ENCODE results near the gene SLIT1.

SLIT1 gene

DNA sequence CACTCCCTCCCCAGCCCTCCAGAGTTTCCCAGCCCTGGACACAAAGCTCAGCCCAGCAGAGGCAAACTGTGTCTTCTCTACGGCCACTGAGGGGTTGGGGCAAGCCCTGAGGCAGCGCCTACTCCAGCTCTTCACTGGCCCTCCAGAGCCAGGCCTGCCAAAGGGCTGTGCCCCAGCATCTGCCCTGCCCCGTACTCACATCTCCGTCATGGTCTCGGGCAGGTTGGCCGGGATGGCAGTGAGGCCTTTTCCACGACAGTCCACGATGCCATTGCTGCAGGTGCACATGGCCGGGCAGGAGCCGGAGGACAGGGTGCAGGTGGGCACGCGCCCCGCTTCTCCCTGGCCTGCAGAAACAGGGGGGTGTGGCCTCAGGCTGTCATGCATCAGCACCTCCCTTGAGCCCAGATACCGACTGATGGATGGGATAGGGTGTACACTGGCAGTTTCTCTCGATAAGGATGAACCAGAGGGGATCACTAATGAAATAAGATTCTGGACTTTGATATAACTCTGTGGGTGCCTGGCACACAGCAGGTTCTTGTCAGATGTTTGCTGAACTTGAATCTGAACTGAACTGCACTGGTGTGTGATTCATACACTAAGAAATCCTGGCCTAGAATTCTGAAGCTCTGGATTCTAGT lies 125.2 kb downstream of the SLIT1 start:
- DNase-seq = no peak

GRCh38 chr10:97059872-97060205 lies 125.9 kb downstream of the SLIT1 start:
- no peak for DNase-seq

DNA sequence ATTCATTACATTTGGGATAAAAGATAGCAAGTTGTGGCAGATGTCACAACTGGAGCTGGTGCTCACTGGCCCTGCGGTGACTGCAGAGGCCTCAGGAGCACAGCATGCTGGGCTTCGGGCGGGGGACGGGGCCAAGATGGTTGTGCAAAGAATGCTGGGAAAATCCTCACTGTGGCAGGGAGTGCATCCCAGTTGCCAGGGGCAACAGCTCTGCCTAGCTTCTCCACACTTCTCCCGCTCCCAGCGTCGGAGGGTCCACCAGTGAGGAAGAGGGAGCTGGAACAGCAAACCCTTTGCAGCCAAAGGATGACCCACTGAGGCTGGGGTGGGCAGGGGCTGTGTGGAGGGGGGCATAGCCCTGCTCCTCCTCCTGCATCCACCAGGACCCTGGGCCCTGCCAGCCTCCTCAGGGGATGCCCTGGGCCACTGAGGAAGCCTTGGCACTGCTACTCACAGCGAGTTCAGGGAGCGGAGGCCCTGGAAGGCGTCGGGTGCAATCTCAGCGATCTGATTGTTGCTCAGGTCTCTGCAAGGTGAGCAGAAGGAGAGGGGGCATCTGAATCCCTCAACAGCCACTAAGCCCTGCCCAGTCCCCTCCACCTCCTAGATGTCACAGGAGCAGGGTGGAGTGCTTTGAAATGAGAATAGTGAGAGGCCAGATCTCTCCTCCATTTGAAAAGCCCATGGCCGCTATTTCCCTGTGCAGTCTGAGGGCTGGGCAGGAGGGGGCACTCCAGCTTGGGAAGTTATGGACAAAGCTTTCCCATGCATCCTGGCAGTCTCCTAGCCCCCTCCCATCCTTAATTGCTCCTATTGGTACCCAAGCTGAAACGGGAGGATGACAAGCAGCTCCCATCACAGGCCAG lies 126.5 kb downstream of the SLIT1 start:
- DNase-seq = no peak

GRCh38 chr10:97058521-97058920 lies 127.2 kb downstream of the SLIT1 start:
- DNase-seq = no peak

DNA sequence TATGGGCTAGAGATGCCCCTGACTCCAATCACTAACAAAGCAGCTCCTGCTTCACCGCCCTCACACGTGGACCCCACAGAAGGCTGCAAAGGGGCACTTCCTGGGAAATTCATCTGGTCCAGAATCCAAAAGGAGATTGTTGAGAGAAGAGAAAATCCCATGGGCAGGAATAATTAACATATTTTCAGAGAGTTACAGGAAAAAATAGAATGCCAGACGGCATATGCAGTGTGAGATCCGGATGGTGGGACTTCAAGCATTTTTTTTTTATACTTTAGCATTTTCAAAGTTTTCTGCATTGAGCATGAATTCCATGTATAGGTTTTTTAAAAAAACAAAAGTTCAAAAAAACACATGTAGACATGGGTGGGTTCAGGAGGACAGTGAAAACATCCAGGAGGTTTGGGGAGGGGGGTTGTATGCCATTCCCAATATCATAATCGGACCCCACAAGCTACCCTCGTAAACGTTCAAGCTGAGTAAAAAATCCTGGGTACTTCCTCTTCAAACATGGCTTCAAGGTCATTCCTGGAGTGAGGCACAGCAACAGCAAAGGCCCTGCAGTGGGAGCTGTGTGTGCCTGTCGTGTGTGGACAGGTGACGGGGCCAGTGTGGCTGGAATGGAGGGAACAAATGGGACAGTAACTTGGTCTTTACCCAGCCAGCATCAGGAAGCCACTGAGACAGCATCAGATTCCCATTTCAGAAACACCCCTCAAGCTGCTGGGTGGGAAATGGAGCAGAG lies 128.1 kb downstream of the SLIT1 start:
- no peak for DNase-seq

GRCh38 chr10:97056003-97056630 lies 129.6 kb downstream of the SLIT1 start:
- no peak for DNase-seq

DNA sequence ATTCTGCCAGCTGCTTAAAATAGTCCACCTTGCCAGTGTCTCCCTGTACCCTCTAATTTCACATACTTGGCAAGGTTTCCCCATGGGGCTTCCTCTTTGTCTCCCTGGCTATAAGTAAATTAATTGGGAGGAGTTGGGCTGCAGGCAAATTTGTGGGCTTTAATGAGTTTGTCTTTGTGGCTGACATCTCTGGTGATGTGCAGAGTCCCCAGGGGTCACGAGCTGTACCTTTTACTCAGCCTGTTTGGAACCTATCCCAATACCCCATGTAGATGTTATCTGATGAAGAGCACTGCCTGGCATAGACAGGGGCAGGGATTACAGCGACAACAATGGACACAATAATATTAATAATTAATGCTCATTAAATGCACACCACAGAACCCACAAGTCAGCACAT lies 132.5 kb downstream of the SLIT1 start:
- DNase-seq = peak; percentile 90 to 91

DNA sequence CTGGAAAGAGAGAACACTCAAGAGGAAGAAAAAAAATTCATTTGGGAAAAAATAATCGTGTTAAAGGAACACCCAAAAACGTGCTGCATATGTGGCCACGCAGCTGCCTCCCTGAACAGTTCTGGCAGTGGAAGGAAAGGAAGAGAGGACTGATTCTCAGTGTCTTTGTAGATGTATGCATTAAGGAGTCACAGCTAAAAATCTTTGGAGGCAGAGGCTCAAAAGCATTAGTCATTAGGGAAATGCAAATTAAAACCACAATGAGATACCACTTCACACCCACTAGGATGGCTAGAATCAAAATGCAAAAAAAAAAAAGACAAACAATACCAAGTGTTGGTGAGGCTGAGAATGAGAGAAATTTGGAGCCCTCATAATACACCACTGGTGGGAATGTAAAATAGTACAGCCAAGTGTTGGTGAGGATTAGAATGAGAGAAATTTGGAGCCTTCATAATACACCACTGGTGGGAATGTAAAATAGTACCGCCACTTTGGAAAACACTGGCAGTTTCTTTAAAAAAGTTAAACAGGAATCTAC lies 134.7 kb downstream of the SLIT1 start:
- DNase-seq = no peak

DNA sequence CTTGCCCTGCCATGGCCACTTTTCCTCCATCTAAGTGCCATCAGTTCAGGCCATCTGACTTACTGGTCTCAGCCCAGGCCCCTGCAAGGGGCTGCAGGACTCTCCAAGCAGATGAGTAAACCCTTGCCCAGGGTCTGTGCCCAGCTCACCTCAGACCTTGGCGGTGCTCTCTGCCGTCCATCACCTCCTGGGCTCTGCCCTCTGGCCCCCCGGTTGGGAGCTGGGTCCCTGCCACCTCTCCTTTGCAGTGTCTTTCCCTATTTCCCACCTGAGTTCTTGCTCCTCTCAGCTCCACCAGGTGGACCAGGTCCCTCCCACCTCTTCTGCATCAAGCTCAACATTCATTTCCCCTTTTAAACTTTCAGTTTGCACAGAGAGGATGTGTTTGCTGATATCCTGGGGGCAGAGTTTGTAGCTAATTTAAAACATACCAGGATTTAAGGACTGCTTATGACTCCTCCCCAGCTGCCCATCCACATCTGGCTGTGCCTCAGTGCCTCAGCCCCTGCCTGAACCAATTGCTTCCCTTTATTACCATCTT lies 135.5 kb downstream of the SLIT1 start:
- no peak for DNase-seq

- no peak for DNase-seq
Observed at GRCh38 chr10:97049670-97050069, 136.1 kb downstream of the SLIT1 start.

DNA sequence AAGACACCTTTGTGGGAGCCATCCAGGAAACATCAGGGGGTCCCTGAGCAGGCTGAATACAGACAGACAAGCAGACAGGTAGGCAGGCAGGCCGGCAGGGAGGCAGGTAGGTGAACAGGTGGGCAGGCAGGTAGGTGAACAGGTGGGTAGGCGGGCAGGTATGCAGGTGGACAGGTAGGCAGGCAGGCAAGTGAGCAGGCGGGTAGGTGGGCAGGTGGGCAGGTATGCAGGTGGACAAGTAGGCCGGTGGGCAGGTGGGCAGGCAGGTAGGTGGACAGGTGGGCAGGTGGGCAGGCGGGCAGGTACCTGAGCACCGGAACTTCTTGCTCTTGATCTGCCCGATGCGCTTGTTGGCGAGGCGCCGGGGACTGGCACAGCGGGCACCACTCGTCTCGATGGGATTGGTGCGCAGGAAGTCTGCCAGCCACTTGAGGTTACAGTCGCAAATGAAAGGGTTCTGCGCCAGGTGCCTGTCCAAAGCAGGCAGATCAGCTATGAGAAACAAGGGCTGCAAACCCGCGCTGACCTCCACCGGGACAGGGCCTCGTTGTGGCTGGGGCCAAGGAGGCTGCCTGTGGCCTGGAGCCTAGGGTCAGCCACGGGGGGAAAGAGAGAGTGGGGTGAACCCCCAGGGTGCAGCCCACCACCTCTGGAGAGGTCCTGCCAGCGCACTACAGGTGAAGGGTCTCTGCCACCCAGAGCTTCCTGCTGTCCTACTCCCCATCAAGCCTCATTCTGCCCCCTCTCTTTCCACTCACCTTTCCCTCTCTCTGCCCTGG lies 136.9 kb downstream of the SLIT1 start:
- DNase-seq = no peak

DNA sequence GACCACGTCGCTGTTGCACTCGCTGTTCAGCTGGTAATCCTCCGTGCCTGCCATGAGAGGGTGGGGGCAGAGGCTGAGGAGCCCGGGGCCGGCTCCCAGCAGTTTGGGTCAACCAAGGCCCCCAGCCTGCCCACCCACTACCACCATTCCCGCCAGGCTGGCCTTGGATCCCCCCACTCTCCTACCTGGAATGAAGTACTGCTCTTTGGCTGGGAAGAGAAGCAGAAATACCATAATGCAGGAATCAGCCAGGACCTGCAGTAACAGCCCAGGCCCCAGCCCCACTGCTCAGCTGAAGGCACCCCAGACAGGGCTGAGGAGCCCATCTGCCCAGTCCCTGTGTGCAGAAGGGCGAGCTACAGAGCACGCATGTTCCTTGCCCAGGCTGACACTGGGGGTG lies 138.0 kb downstream of the SLIT1 start:
- no peak for DNase-seq

- DNase-seq = no peak
Observed at GRCh38 chr10:97047083-97047736, 138.5 kb downstream of the SLIT1 start.

GRCh38 chr10:97046456-97047082 lies 139.2 kb downstream of the SLIT1 start:
- DNase-seq = no peak

- no peak for DNase-seq
Observed at GRCh38 chr10:97043563-97043855, 142.2 kb downstream of the SLIT1 start.

GRCh38 chr10:97042716-97043562 lies 142.8 kb downstream of the SLIT1 start:
- DNase-seq = no peak

GRCh38 chr10:97042081-97042480 lies 143.7 kb downstream of the SLIT1 start:
- no peak for DNase-seq

- DNase-seq = no peak
Observed at GRCh38 chr10:97040706-97041105, 145.1 kb downstream of the SLIT1 start.

GRCh38 chr10:97040248-97040584 lies 145.5 kb downstream of the SLIT1 start:
- no peak for DNase-seq

GRCh38 chr10:97039538-97040247 lies 146.1 kb downstream of the SLIT1 start:
- DNase-seq = no peak

Measured in NCI-H526 (cell line).